ELR (cell line): ENCODE data around the gene PCDH8.
A peak's percentile ranks its signal among the peaks of the same experiment; 100 is the strongest.

ENCODE experiments used
- DNase-seq: peaks from one replicate; pipeline ENCODE4 v3.0.0-alpha.2; 2015; ENCODE audit warnings: low read depth

The PCDH8 gene

GRCh38 chr13:52848455-52849195, at the start of gene PCDH8:
Gene PCDH8, minus strand, starts transcription at chr13:52848640. Its CDS starts 204 bp downstream, at chr13:52848436.
- no peak for DNase-seq

DNA sequence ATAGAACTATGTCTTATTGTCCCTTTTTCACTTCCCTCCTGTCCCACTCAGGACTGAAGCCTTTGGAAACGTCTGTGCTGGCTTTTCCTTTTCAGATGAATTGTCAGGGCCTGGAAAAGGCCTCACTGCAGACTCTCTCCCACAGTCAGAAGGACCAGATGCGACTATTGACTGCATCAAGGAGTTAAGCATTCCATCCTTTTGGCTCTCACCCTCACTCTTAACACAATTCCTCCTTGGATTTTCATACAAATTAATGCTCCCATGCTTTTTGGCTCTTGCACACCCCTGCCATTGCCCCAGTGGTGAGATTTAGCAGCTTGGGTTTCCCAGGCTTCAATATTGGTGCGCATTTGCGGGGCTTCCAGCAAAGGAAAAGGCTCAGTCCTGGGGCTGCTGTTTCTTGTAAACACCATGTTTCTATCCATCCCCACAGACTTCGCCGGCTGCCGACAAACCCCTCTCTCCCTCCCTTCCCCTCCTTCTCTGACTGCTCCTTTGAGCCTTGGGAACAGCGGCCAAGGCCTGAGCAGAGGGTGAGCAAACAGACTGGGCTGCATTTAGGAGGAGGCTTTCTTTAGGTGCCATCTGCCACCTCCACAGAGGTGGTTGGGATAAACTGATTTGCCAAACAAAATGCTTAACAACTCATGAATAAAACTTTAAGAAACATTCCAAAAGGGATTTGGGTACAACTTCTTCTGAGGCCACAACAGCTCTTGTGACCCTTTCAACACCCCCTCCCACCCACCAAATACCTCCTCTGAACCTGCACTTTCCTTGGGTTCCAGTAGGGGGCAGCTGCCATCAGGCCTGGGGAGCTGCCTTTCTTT, 48.6 kb upstream of the PCDH8 start:
- no peak for DNase-seq

DNA sequence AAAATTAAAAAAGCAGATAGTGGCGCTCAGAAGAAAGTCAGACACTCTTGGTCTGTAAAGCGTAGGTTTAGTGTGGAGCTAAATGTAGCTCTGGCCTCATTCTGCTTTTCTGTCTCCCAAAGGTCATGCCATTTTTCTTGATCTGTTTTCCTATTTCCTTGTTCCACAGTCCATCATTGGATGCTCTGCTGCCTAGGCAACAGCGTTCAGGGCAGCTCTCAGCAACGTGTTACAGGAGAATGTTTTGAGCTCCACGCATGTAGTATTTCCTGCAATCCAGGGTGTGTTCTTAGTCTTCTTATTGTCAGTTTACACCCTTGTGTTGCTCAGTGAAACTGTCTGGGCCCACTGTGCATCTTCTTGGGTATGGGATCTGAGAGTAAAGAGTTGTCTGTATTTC, 46.0 kb upstream of the PCDH8 start:
- DNase-seq, result no peak

- DNase-seq, result no peak
These were observed 44.5 kb upstream of the PCDH8 start for GRCh38 chr13:52892925-52893324.

- DNase-seq, result no peak
These were observed 43.3 kb upstream of the PCDH8 start for GRCh38 chr13:52891706-52892105.

DNA sequence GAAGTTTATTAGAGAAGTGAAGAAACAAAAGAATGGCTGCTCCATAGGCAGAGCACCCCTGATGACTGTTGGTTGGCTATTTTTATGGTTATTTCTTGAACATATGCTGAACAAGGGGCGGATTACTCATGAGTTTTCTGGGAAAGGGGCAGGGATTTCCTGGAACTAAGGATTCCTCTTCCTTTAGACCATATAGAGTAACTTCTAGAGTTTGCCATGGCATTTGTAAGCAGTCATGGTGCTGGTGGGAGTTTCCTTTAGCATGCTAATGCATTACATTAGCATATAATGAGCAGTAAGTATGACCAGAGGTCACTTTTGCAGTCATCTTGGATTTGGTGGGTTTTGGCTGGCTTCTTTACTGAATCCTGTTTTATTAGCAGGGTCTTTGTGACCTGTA, 38.7 kb upstream of the PCDH8 start:
- DNase-seq, result no peak

DNA sequence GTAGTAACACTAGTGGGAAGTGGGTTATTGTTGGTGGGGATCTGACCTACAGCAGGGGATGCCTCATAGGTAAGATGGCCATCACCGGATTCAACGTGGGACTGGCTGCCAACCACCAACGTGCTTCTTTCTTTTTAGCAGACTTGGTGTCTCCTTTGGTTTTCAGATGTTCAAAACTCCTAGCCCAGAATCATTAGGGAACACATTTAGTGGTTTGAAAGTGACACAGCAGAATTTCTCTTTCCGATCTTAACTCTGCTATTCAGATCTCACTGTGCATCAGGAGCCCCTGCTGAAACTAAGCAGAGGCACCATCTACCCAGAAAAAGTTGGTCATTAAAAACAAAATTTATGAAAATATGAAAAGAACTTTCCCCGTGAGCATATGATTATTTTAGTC, 36.7 kb upstream of the PCDH8 start:
- DNase-seq, result no peak

GRCh38 chr13:52884429-52885010, 36.1 kb upstream of the PCDH8 start:
- no peak for DNase-seq

DNA sequence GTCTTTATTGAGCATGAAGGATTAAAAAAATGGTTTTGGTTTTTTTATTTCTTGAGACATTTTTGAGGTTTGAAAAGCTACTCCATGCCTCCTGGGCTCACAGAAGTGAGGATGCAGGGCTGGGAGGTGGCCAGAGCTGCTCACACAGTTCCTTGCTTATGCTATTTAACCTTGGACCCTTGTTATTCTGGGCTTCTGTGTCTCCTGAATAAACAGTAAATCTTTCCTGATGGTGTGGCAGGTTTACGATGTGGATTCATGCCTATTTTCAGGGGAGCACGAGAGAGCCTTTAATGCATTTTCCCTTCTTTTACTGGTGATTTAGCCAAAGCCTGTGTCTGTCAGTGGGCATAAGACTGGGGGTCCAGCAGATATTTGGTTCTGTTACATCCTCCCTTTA, 34.3 kb upstream of the PCDH8 start:
- DNase-seq, result no peak

GRCh38 chr13:52879950-52880741, 31.7 kb upstream of the PCDH8 start:
- DNase-seq, result no peak

DNA sequence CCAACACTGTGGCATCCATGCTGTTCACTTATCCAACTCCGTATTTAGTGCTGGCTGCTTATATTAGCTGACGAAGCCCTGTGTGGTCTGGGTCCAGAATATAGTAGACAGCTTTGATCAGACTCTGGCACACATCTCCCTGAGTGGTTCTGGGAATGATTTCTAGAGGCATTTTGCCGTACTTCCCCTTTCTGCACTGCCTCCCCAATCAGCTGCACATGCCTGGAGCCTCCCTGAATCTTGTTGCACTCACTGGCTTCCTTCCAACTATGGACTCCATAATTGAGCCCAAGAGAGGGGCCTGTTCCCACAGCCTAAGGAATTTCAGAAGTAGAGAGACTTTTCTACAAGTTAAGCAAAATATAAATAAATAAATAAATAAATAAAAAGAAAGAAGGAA, 30.4 kb upstream of the PCDH8 start:
- DNase-seq, result no peak

DNA sequence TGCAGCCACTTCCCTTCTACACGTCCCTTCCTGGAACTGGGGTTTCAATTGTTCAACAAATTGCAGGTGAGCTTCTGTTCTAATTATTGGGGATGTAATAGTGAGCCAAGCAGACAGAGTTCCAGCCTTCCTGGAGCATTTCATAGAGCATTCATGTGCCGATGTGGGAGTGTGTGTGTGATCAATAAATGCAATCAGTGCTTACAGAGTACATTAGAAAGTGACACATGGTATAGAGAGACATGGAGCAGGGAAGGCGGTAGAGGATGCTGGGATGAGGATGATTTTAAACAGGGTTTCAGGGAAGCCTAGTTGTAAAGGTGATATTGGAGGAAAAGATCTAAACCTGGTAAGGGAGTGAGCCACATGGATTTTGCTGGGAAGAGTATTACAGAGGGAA, 21.7 kb upstream of the PCDH8 start:
- no peak for DNase-seq

DNA sequence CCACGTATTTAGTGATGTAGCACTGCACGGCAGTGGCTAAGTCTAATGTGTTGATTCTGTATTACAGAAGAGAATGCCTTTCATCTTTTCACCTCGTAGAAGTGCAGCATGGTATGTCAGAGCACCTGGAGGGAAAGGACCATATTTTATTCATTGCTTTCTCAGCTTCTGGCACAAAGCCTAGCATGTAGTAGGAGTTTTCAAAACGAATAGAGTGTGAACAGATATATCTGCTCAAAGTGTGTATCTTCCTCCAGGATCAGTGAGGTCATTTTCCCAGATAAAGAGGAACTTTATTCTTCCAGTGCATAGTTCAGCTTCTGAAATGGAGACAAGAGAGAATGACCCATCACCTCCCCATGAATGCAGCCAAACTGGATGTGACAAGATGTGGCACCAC, 21.2 kb upstream of the PCDH8 start:
- DNase-seq, result no peak

DNA sequence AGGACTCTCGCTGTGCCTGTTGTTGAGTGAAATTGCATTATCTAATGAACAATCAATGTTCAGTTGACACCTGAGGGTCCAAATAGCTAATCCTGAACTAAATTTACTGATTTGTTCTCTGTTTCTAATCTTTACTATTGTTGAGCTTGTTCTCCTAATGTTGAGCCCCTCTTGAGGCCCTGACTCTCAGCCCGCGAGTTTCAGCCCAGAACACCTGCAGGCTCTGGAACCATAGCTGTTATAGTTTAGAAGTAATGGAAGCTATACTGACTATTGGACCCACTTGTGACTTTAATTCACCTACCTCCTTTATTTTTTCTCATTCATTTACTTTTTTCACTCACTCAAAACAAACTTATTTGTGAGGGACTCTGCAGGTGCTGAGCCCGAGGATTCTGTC, 20.6 kb upstream of the PCDH8 start:
- DNase-seq, result no peak

DNA sequence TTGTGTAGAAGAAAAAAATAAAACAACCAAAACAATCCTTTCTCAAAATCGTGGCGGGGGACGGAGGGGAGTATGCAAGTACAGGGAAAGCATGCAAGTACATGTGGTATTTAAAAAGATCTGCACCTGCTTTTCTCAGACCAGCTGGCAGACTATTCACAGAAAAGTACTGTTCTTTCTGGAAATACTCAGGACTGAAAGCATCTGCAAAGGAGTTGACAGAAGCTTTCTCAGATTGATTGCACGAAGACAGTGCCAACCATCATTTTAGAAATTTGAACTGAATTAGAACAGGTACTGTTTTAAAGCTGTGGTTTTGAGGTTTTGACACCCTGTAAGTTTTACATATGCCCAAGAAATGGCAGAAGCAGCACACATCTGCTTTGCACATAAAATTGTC, 19.8 kb upstream of the PCDH8 start:
- no peak for DNase-seq

GRCh38 chr13:52864941-52865340, 16.5 kb upstream of the PCDH8 start:
- no peak for DNase-seq

DNA sequence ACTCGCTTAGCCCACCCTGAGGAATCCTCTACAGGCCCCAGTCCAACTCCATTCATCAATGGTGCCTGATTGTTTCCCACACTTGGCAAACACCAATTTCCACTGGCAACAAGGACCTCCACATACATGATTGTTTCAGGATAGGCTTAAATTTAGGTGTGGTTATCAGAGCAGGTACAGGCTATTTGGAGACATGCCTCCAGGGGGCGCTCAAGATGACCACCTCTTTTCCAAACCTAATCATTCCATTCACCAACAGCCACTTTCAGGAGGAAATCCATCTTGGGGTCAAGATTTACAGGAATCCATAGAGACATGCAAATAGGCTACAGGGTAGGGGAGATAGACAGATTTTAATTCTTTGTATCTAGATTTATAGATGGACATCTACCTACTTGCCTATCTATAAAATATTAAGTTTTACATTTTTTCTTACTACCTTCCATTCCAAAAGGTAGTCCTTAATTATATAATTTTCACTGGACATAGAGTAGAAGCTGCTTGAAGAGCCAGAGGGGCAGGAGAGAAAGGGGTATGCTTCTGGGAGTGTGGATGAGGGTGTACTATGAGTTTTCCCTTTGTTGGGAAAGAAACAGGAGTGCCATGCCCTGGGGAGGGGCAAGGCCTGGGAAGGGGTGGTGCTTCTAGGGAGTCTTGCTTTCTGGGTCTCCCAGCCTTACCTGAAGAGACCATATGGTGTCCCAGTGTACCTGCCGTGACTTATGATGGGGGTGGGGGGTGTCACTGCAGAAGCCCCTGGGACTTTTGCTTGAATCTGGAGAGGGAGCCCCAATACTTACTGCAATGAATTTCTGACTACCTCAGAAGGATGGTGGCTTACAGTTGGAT, 14.1 kb upstream of the PCDH8 start:
- DNase-seq, result no peak

GRCh38 chr13:52852444-52852843, 4.0 kb upstream of the PCDH8 start:
- DNase-seq, result no peak

- peak; percentile 3 for DNase-seq
These were observed 2.9 kb upstream of the PCDH8 start for GRCh38 chr13:52851137-52851962.

GRCh38 chr13:52850396-52851136, 2.1 kb upstream of the PCDH8 start:
- DNase-seq, result peak; percentile 32
